Measurements from ENCODE around the gene CXXC5. TPM values are rescaled to one million over a fixed set of nuclear protein-coding genes. Genes with fewer than 3 reads are reported as not detected.

Gene CXXC5
- total RNA-seq, 1 experiment from 2014 or later, result 97.2 TPM

GRCh38 chr5:139605887-139606286 is 42.3 kb upstream of the CXXC5 start:
- no peak overlapping the region for H3K4me3 Mint-ChIP-seq
- DNase-seq (ENCODE audit: low spot score) (no peak), ATAC-seq (no peak)
- H3K36me3 Mint-ChIP-seq, result peaks cover 21% of the 10 kb centered on the region
- H3K9me3 Mint-ChIP-seq, result no peaks in the 10 kb centered on the region
- H3K4me1 Mint-ChIP-seq, result peaks cover 3% of the 10 kb centered on the region
- TF ChIP-seq ZNF232 (CRISPR knock-in tag; IDR thresholded peaks at IDR 0.05) (no peak), ZMAT4 (CRISPR knock-in tag; IDR thresholded peaks at IDR 0.05) (no peak), KAT7 (CRISPR knock-in tag; IDR thresholded peaks at IDR 0.05; ENCODE audit: borderline replicate concordance) (no peak), GABPB1 (CRISPR knock-in tag; IDR thresholded peaks at IDR 0.05) (no peak), ESRRA (CRISPR knock-in tag; IDR thresholded peaks at IDR 0.05; ENCODE audit: borderline replicate concordance) (no peak), FOXK1 (CRISPR knock-in tag; IDR thresholded peaks at IDR 0.05) (no peak), E2F5 (CRISPR knock-in tag; IDR thresholded peaks at IDR 0.05) (no peak), RELA (CRISPR knock-in tag; IDR thresholded peaks at IDR 0.05; ENCODE audit: borderline replicate concordance) (no peak), FOXP4 (CRISPR knock-in tag; IDR thresholded peaks at IDR 0.05) (no peak), ZNF512 (CRISPR knock-in tag; IDR thresholded peaks at IDR 0.05; ENCODE audit: borderline replicate concordance) (no peak)
- TF ChIP-seq, protein P1, sequence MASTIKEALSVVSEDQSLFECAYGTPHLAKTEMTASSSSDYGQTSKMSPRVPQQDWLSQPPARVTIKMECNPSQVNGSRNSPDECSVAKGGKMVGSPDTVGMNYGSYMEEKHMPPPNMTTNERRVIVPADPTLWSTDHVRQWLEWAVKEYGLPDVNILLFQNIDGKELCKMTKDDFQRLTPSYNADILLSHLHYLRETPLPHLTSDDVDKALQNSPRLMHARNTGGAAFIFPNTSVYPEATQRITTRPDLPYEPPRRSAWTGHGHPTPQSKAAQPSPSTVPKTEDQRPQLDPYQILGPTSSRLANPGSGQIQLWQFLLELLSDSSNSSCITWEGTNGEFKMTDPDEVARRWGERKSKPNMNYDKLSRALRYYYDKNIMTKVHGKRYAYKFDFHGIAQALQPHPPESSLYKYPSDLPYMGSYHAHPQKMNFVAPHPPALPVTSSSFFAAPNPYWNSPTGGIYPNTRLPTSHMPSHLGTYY (CRISPR knock-in tag; IDR thresholded peaks at IDR 0.05), result no peak
- CTCF ChIA-PET, result interaction anchor here (0.6 to 1.9 kb wide), 3 partner anchors 31 to 266 kb away, joined by 3 to 5 read pairs (median 4); no protein-coding TSS in a partner anchor
- H3K27me3 Mint-ChIP-seq (ENCODE audit: low read depth), result no peaks in the 10 kb centered on the region
- POLR2A ChIA-PET, result no interaction called here
- H3K27ac Mint-ChIP-seq, result peak overlapping the region; percentile 91

- ChIA-PET POLR2A (no interaction called here), CTCF (interaction anchor here (0.7 to 2.2 kb wide), 5 partner anchors 16 to 51 kb away, joined by 3 to 10 read pairs (median 3); partner anchors contain the start of gene UBE2D2)
- Mint-ChIP-seq H3K27me3 (ENCODE audit: low read depth) (no peaks in the 10 kb centered on the region), H3K9me3 (no peaks in the 10 kb centered on the region), H3K4me1 (peaks cover 3% of the 10 kb centered on the region), H3K36me3 (peaks cover 24% of the 10 kb centered on the region), H3K4me3 (no peak overlapping the region), H3K27ac (peak overlapping the region; percentile 70)
- ATAC-seq (no peak), DNase-seq (ENCODE audit: low spot score) (no peak)
- TF ChIP-seq ZNF121 (CRISPR knock-in tag; IDR thresholded peaks at IDR 0.05), result no peak
- TF ChIP-seq, protein P2, sequence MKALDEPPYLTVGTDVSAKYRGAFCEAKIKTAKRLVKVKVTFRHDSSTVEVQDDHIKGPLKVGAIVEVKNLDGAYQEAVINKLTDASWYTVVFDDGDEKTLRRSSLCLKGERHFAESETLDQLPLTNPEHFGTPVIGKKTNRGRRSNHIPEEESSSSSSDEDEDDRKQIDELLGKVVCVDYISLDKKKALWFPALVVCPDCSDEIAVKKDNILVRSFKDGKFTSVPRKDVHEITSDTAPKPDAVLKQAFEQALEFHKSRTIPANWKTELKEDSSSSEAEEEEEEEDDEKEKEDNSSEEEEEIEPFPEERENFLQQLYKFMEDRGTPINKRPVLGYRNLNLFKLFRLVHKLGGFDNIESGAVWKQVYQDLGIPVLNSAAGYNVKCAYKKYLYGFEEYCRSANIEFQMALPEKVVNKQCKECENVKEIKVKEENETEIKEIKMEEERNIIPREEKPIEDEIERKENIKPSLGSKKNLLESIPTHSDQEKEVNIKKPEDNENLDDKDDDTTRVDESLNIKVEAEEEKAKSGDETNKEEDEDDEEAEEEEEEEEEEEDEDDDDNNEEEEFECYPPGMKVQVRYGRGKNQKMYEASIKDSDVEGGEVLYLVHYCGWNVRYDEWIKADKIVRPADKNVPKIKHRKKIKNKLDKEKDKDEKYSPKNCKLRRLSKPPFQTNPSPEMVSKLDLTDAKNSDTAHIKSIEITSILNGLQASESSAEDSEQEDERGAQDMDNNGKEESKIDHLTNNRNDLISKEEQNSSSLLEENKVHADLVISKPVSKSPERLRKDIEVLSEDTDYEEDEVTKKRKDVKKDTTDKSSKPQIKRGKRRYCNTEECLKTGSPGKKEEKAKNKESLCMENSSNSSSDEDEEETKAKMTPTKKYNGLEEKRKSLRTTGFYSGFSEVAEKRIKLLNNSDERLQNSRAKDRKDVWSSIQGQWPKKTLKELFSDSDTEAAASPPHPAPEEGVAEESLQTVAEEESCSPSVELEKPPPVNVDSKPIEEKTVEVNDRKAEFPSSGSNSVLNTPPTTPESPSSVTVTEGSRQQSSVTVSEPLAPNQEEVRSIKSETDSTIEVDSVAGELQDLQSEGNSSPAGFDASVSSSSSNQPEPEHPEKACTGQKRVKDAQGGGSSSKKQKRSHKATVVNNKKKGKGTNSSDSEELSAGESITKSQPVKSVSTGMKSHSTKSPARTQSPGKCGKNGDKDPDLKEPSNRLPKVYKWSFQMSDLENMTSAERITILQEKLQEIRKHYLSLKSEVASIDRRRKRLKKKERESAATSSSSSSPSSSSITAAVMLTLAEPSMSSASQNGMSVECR (CRISPR knock-in tag; IDR thresholded peaks at IDR 0.05; ENCODE audit: borderline replicate concordance), result no peak
- TF ChIP-seq, protein P3, sequence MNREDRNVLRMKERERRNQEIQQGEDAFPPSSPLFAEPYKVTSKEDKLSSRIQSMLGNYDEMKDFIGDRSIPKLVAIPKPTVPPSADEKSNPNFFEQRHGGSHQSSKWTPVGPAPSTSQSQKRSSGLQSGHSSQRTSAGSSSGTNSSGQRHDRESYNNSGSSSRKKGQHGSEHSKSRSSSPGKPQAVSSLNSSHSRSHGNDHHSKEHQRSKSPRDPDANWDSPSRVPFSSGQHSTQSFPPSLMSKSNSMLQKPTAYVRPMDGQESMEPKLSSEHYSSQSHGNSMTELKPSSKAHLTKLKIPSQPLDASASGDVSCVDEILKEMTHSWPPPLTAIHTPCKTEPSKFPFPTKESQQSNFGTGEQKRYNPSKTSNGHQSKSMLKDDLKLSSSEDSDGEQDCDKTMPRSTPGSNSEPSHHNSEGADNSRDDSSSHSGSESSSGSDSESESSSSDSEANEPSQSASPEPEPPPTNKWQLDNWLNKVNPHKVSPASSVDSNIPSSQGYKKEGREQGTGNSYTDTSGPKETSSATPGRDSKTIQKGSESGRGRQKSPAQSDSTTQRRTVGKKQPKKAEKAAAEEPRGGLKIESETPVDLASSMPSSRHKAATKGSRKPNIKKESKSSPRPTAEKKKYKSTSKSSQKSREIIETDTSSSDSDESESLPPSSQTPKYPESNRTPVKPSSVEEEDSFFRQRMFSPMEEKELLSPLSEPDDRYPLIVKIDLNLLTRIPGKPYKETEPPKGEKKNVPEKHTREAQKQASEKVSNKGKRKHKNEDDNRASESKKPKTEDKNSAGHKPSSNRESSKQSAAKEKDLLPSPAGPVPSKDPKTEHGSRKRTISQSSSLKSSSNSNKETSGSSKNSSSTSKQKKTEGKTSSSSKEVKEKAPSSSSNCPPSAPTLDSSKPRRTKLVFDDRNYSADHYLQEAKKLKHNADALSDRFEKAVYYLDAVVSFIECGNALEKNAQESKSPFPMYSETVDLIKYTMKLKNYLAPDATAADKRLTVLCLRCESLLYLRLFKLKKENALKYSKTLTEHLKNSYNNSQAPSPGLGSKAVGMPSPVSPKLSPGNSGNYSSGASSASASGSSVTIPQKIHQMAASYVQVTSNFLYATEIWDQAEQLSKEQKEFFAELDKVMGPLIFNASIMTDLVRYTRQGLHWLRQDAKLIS (CRISPR knock-in tag; IDR thresholded peaks at IDR 0.05; ENCODE audit: borderline replicate concordance), result no peak
- TF ChIP-seq NR3C1 (CRISPR knock-in tag; conservative IDR thresholded peaks at IDR 0.05; ENCODE audit: low read depth), result no peak
- TF ChIP-seq TCF7 (CRISPR knock-in tag; IDR thresholded peaks at IDR 0.05; ENCODE audit: low read depth), result no peak
- no peak for TF ChIP-seq MLX (CRISPR knock-in tag; IDR thresholded peaks at IDR 0.05)
Observed at GRCh38 chr5:139611703-139612584, 36.2 kb upstream of the CXXC5 start.
